GM12878 (cell line): ENCODE measurements around the gene SPIB. TPM values are rescaled to one million over a fixed set of nuclear protein-coding genes. Genes with fewer than 3 reads are reported as not detected.

Source experiments
- ATAC-seq: fragments of 200-7000 bp; cut with Tn5 transposase; 3 replicates; pipeline ENCODE4 v1.9.1; 2020; ENCODE audit warnings: mild to moderate bottlenecking, moderate library complexity
- BruUV-seq: library from RNA; stranded (reverse); fragments of 400-500 nt; replicated peaks from 2 replicates; lab custom pipeline; 2021; lab: Mats Ljungman, UMichigan
- CTCF ChIA-PET: fragments of 300-600 bp; sonication (Branson Sonifier 250); formaldehyde crosslinking; extraction: SDS; loops from one replicate; lab custom pipeline; 2021; ENCODE audit warnings: inconsistent platforms; lab: Yijun Ruan, JAX
- POLR2A ChIA-PET: fragments of 350-600 bp; formaldehyde crosslinking; extraction: SDS; loops from one replicate; lab custom pipeline; 2021; ENCODE audit warnings: inconsistent platforms; lab: Charles Lee
- RAD21 ChIA-PET: fragments of 300-600 bp; sonication (Branson Sonifier 250); formaldehyde crosslinking; loops from one replicate; lab custom pipeline; 2023; ENCODE audit warnings: antibody characterized with exemption; ENCODE audit not compliant: unreplicated experiment; lab: Charles Lee
- SMC1A ChIA-PET: fragments of 300-600 bp; sonication (Branson Sonifier 250); formaldehyde crosslinking; loops from one replicate; lab custom pipeline; 2023; ENCODE audit not compliant: unreplicated experiment, uncharacterized antibody; lab: Charles Lee
- DNase-seq: peaks from one replicate; pipeline ENCODE4 v3.0.0-alpha.2; 2011; ENCODE audit warnings: low read depth, low spot score
- FAIRE-seq: peaks from 3 replicates; lab custom pipeline; 2011; peaks lifted over from hg19 to GRCh38; lab: Jason Lieb, UNC
- H2AFZ ChIP-seq: 2 replicates; pipeline ENCODE4 v1.6.0; 2011; ENCODE audit warnings: low read depth, low read length, control low read depth; ENCODE audit not compliant: control insufficient read depth
- H3K27ac ChIP-seq: 2 replicates; pipeline ENCODE4 v1.5.1; 2011; ENCODE audit warnings: control low read depth; ENCODE audit not compliant: control insufficient read depth, insufficient read depth
- H3K27me3 ChIP-seq, 2 experiments: replicated peaks in 1 of 2; 2 replicates each; pipeline versions ENCODE4 v1.6.0 to v1.6.1; 2011; ENCODE audit warnings: low read length in 1 of 2; ENCODE audit not compliant: control insufficient read depth in 2 of 2, insufficient read depth in 2 of 2
- H3K36me3 ChIP-seq, 2 experiments: 2 replicates each; pipeline ENCODE4 v1.5.1; 2011; ENCODE audit warnings: low read length in 1 of 2; ENCODE audit not compliant: control insufficient read depth in 2 of 2, insufficient read depth in 2 of 2
- H3K4me1 ChIP-seq: 2 replicates; pipeline ENCODE4 v1.6.1; 2011; ENCODE audit warnings: mild to moderate bottlenecking, low read length, moderate library complexity, mixed read lengths; ENCODE audit not compliant: control insufficient read depth, insufficient read depth
- H3K4me2 ChIP-seq: 2 replicates; pipeline ENCODE4 v1.6.0; 2011; ENCODE audit warnings: control low read depth; ENCODE audit not compliant: control insufficient read depth, insufficient read depth
- H3K4me3 ChIP-seq: fragments of 200-600 bp; sonication (generic); 2 replicates; pipeline ENCODE4 v1.5.1; 2016
- H3K79me2 ChIP-seq: 2 replicates; pipeline ENCODE4 v1.6.0; 2011; ENCODE audit warnings: low read length; ENCODE audit not compliant: control insufficient read depth, insufficient read depth
- H3K9ac ChIP-seq: 2 replicates; pipeline ENCODE4 v1.8.0; 2011; ENCODE audit warnings: low read length, control low read depth, mixed read lengths; ENCODE audit not compliant: control insufficient read depth, insufficient read depth
- H3K9me3 ChIP-seq: replicated peaks from 3 replicates; pipeline ENCODE4 v1.5.1; 2011; ENCODE audit warnings: mild to moderate bottlenecking, low read length; ENCODE audit not compliant: control insufficient read depth, insufficient read depth
- H4K20me1 ChIP-seq: 2 replicates; pipeline ENCODE4 v1.6.0; 2011; ENCODE audit not compliant: control insufficient read depth, insufficient read depth
- ASH2L ChIP-seq: fragments of 300-600, 200-600 bp; sonication (generic); IDR thresholded peaks from 2 replicates; pipeline ENCODE4 v1.6.1; 2017; ENCODE audit warnings: low read depth, mild to moderate bottlenecking, borderline replicate concordance
- CHD2 ChIP-seq: IDR thresholded peaks from 2 replicates; pipeline ENCODE4 v1.6.1; 2011; ENCODE audit warnings: low read depth, low read length, improper control_type of control experiment, borderline replicate concordance
- HDAC2 ChIP-seq: fragments of 200-600 bp; sonication (generic); IDR thresholded peaks from 2 replicates; pipeline ENCODE4 v1.6.1; 2017
- IKZF1 ChIP-seq: fragments of 450-650 bp; conservative IDR thresholded peaks from 2 replicates; pipeline ENCODE4 v1.6.1; 2017; ENCODE audit warnings: antibody characterized with exemption, mild to moderate bottlenecking
- JUND ChIP-seq: IDR thresholded peaks from 2 replicates; pipeline ENCODE4 v1.6.1; 2012; ENCODE audit warnings: low read depth, mild to moderate bottlenecking, low read length, improper control_type of control experiment, moderate library complexity
- KAT2A ChIP-seq: conservative IDR thresholded peaks from 2 replicates; pipeline ENCODE4 v1.6.1; 2011; ENCODE audit warnings: low read depth, low read length; ENCODE audit not compliant: control insufficient read depth
- KDM1A ChIP-seq: fragments of 200-600 bp; sonication (generic); IDR thresholded peaks from 2 replicates; pipeline ENCODE4 v1.6.1; 2016; ENCODE audit warnings: borderline replicate concordance
- NFYB ChIP-seq: IDR thresholded peaks from 2 replicates; pipeline ENCODE4 v1.6.1; 2011; ENCODE audit warnings: low read depth, mild to moderate bottlenecking, low read length, improper control_type of control experiment, moderate library complexity; ENCODE audit not compliant: insufficient read depth
- PAX5 ChIP-seq: IDR thresholded peaks from 2 replicates; pipeline ENCODE4 v1.6.1; 2011; ENCODE audit warnings: low read depth, low read length, borderline replicate concordance
- SREBF2 ChIP-seq: IDR thresholded peaks from 2 replicates; pipeline ENCODE4 v1.6.1; 2012; ENCODE audit warnings: mild to moderate bottlenecking, low read length
- USF2 ChIP-seq: IDR thresholded peaks from 2 replicates; pipeline ENCODE4 v1.6.1; 2011; ENCODE audit warnings: low read depth, low read length, improper control_type of control experiment, borderline replicate concordance
- WGBS: methylation state at CpG from one replicate; pipeline ENCODE4 v1.1.6; 2016; ENCODE audit warnings: low lambda C conversion rate; ENCODE audit not compliant: insufficient replicate concordance, insufficient coverage; ENCODE audit errors: missing lambda C conversion rate; 5-methylcytosine and 5-hydroxymethylcytosine counted together
- in situ Hi-C: fragments of 300-500 bp; cut with MboI; formaldehyde crosslinking; loops from 9 replicates; pipeline ENCODE4 v1.14.3; 2018; ENCODE audit warnings: mixed read lengths
- intact Hi-C: fragments of 100-400 bp; cut with micrococcal nuclease; formaldehyde crosslinking; loops from one replicate; pipeline ENCODE4 v1.14.2; 2022; ENCODE audit not compliant: unreplicated experiment
- polyA plus RNA-seq, 11 experiments: library from polyadenylated mRNA; depleted of rRNA in 4 of 11; unstranded in 6 of 11; stranded (reverse) in 5 of 11; fragments of >200 nt; fragmentation: Nextera tagmentation in 4 of 11; fragmentation: Illumina TruSeq in 1 of 11; extraction: Ambion mirVana in 4 of 11; extraction: Trizol in 1 of 11; gene quantifications; 1 replicate in 1 of 11; 2 replicates in 10 of 11; pipeline versions ENCODE4 v1.2.1 to v1.2.3, GENCODE V29; 2011 to 2016; ENCODE audit warnings: inconsistent platforms in 2 of 11, missing spikeins in 2 of 11, low read depth in 1 of 11
- total RNA-seq, 4 experiments: library from RNA; depleted of rRNA in 3 of 4; stranded (reverse); fragments of >200 nt in 3 of 4; fragmentation: Illumina TruSeq in 1 of 4; extraction: Trizol in 1 of 4; gene quantifications; 2 replicates each; pipeline versions ENCODE4 v1.2.1 to v1.2.3, GENCODE V29; 2013 to 2021

SPIB gene
- total and polyA plus RNA-seq, 10 of the 15 experiments (the other 5 are each of a cell fraction or from before 2014, with no cell fraction given): 3.5 to 123 (median 56.0) TPM

GRCh38 chr19:50433201-50434180 lies 14.8 kb downstream of the SPIB start:
- peaks cover 0 to 4% of the 10 kb centered on the region in 2 experiments; a peak in 1 of 4 replicates for H3K27me3 ChIP-seq

More at GRCh38 chr19:50433201-50434180, 14.8 kb downstream of the SPIB start:
- no TSS peak for BruUV-seq
- Histone ChIP-seq H3K4me2 (peak overlapping the region; percentile 33; the same call in 1 of the 2 replicates), H3K4me3 (0 out of 2 replicates have a peak overlapping the region, but pooled peaks have one; percentile 71), H2AFZ (no peak overlapping the region), H3K79me2 (no peaks in the 10 kb centered on the region), H3K9ac (no peak overlapping the region), H3K4me1 (peaks cover 45% of the 10 kb centered on the region), H4K20me1 (no peaks in the 10 kb centered on the region), H3K9me3 (no peaks in the 10 kb centered on the region), H3K27ac (no peak overlapping the region), H3K36me3 (no peaks in the 10 kb centered on the region)
- SMC1A ChIA-PET: interaction anchor here (0.7 kb wide), 1 partner anchor 29 kb away, joined by 3 read pairs; no protein-coding TSS in a partner anchor
- CTCF ChIA-PET: interaction anchor here (1.5 kb wide), 1 partner anchor 68 kb away, joined by 5 read pairs; the partner anchor contains the start of gene NAPSA
- FAIRE-seq: no peak
- DNase-seq: no peak
- POLR2A ChIA-PET: interaction anchor here (0.5 to 1.6 kb wide), 6 partner anchors 13 to 76 kb away, joined by 3 to 5 read pairs (median 3); no protein-coding TSS in a partner anchor
- intact Hi-C loops (loop anchor here (2.0 to 5.0 kb wide), 2 partner anchors 15 to 86 kb away; partner anchors contain the start of gene SPIB), in situ Hi-C loops (no loop called here)
- WGBS: 36% methylated on average over 19 of the region's 19 CpGs
- ATAC-seq: no peak
- RAD21 ChIA-PET: interaction anchor here (1.0 to 1.5 kb wide), 2 partner anchors 27 to 29 kb away, joined by 3 read pairs; no protein-coding TSS in a partner anchor
- TF ChIP-seq SREBF2: no peak
- no peak for TF ChIP-seq PAX5
- no peak for TF ChIP-seq NFYB
- TF ChIP-seq HDAC2: no peak
- no peak for TF ChIP-seq IKZF1
- TF ChIP-seq JUND: no peak
- no peak for TF ChIP-seq KDM1A
- no peak for TF ChIP-seq KAT2A
- no peak for TF ChIP-seq ASH2L
- TF ChIP-seq CHD2: no peak
- TF ChIP-seq USF2: no peak
